Bronchial epithelial cell (primary cell): ENCODE results near the gene GRK5. TPM values are rescaled to one million over a fixed set of nuclear protein-coding genes. Genes with fewer than 3 reads are reported as not detected.

Source experiments
- DNase-seq: peaks from one replicate; pipeline ENCODE4 v3.0.0-alpha.2; 2010; ENCODE audit warnings: low read depth
- FAIRE-seq: peaks from 2 replicates; lab custom pipeline; 2011; peaks lifted over from hg19 to GRCh38; lab: Jason Lieb, UNC
- H3K27me3 ChIP-seq: 2 replicates; pipeline ENCODE4 v1.5.1; 2011; ENCODE audit warnings: low read length; ENCODE audit not compliant: control insufficient read depth, insufficient read depth
- H3K36me3 ChIP-seq: 2 replicates; pipeline ENCODE4 v1.5.1; 2011; ENCODE audit warnings: low read length; ENCODE audit not compliant: control insufficient read depth, insufficient read depth
- H3K4me3 ChIP-seq: 2 replicates; pipeline ENCODE4 v1.5.1; 2011; ENCODE audit warnings: mild to moderate bottlenecking, low read depth, low read length, control low read depth
- CTCF ChIP-seq: IDR thresholded peaks from 2 replicates; pipeline ENCODE4 v1.5.1; 2011; ENCODE audit warnings: mild to moderate bottlenecking, moderate library complexity, low read length, control low read depth, inconsistent platforms; ENCODE audit not compliant: insufficient read depth, severe bottlenecking
- total RNA-seq: library from RNA; depleted of rRNA; stranded (reverse); fragments of >200 nt; gene quantifications from 2 replicates; pipeline ENCODE4 v1.2.1, GENCODE V29; 2014

Gene GRK5
- total RNA-seq, 1 donor from 2014 or later, result 2.4 TPM

DNA sequence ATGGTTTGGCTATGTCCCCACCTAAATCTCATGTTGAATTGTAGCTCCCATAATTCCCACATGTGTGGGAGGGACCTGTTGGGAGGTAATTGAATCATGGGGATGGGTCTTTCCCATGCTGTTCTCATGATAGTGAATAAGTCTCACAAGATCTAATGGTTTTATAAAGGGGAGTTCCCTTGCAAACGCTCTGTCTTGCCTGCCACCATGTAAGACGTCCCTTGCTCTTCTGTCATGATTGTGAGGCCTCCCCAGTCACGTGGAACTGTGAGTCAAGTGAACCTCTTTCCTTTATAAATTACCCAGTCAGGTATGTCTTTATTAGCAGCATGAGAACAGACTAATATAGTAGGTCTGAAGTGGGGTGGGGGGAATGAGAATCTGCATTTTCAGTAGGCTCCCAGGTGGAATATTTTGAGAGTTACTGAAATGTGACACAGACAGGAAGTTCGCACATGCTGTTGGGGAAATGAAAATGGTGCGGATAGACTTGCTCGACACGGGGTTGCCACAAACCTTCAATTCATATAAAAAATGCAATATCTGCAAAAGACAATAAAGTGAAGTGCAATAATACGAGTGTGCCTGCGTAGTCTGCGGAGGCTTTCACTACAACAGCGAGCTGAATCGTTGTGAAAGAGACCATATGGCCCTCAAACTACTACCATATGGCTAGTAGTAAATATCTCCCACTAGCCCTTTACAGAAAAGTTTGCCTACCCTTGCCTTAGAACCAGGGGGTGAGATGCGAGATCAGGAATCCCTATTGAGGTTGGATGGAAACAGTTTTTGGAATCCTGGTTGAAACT lies 166.1 kb downstream of the GRK5 start:
- no peak overlapping the region for H3K4me3 ChIP-seq
- no peaks in the 10 kb centered on the region for H3K36me3 ChIP-seq
- DNase-seq, result no peak
- no peak for TF ChIP-seq CTCF
- FAIRE-seq, result no peak
- H3K27me3 ChIP-seq, result no peaks in the 10 kb centered on the region

DNA sequence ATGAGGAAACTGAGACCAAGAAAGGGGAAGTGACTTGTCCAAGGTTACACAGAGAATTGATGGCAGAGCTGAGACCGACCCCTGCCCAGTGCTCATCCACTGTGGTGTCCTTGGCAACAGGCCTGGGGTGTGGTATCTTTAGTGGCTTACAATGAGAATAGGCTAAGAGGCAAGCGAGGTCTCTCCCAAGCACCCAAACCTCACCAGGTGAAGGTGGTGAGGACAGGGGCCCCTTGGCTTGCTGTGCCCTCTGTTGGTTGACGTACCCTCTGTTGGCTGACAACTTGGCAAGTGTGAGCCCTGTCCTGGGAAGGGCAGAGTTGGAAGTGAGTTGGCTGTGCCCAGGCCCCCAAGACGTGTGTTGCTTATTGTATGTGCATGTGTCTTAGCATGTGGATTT lies 166.9 kb downstream of the GRK5 start:
- DNase-seq (no peak), FAIRE-seq (no peak)
- TF ChIP-seq CTCF, result no peak
- Histone ChIP-seq H3K27me3 (no peaks in the 10 kb centered on the region), H3K36me3 (no peaks in the 10 kb centered on the region), H3K4me3 (no peak overlapping the region)

- DNase-seq, result peak; percentile 6
- FAIRE-seq, result peak; percentile 23
- Histone ChIP-seq H3K36me3 (no peaks in the 10 kb centered on the region), H3K4me3 (no peak overlapping the region), H3K27me3 (no peaks in the 10 kb centered on the region)
- no peak for TF ChIP-seq CTCF
Measured at GRCh38 chr10:119375574-119376272, 168.4 kb downstream of the GRK5 start.

DNA sequence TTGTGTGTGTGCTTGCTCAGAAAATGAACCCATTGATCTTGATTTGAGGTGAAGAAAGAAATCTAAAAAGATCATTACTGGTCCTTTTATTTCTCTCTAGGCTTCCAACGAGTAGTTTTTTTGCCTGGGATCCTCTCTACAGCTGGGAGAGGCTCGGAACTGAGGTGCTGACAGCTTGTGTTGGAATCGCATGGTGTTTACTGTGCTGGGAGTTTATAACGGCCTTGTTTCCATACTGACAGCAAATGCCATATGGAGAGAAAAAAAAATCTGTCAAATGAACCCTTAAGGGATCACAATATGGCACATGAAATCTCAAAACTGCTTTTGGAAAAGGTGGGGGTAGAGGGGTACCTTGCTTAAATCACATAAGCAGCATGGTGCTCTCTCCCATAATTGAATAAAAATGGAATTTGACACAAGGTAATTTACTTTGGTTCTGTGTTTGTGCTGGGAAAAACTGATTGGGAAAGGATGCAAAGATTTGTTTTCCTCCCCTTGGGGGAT lies 170.1 kb downstream of the GRK5 start:
- no peak for FAIRE-seq

More for the DNA sequence above, 170.1 kb downstream of the GRK5 start:
- no peak for DNase-seq
- no peaks in the 10 kb centered on the region for H3K27me3 ChIP-seq
- H3K36me3 ChIP-seq, result no peaks in the 10 kb centered on the region
- no peak for TF ChIP-seq CTCF
- no peak overlapping the region for H3K4me3 ChIP-seq
